KBM-7 (cell line): Measurements from ENCODE around the gene C1orf116.

Experiments used
- DNase-seq: peaks from one replicate; pipeline ENCODE4 v3.0.0-alpha.2; 2015
- in situ Hi-C: fragments of 300-500 bp; cut with MboI; formaldehyde crosslinking; loops from 2 replicates; pipeline ENCODE4 v1.14.3; 2020; ENCODE audit warnings: low sequenced_read_pairs, low pct_unique_long_range_greater_than_20kb, mixed read lengths

Gene C1orf116

GRCh38 chr1:206974140-206974539 lies 58.4 kb downstream of the C1orf116 start:
- no peak for DNase-seq
- in situ Hi-C loops, result no loop called here

- in situ Hi-C loops, result no loop called here
- no peak for DNase-seq
Observed at GRCh38 chr1:206972728-206973127, 59.8 kb downstream of the C1orf116 start.

GRCh38 chr1:206971029-206971655 lies 61.4 kb downstream of the C1orf116 start:
- no peak for DNase-seq
- in situ Hi-C loops, result no loop called here

GRCh38 chr1:206970446-206970845 lies 62.1 kb downstream of the C1orf116 start, which contains the start of gene FCAMR:
Gene FCAMR, minus strand, starts transcription at chr1:206970460. Its CDS starts 335 bp downstream, at chr1:206970125.
- no peak for DNase-seq
- in situ Hi-C loops, result no loop called here

GRCh38 chr1:206969090-206969489 lies 63.5 kb downstream of the C1orf116 start:
- no peak for DNase-seq
- in situ Hi-C loops, result no loop called here
